PC-9 (cell line): Measurements from ENCODE around the gene COL8A2. TPM values are rescaled to one million over a fixed set of nuclear protein-coding genes. Genes with fewer than 3 reads are reported as not detected.

Experiments
- BruUV-seq: library from RNA; stranded (reverse); fragments of 400-500 nt; replicated peaks from 2 replicates; lab custom pipeline; 2021; lab: Mats Ljungman, UMichigan
- CTCF ChIA-PET: fragments of 300-600 bp; sonication (Branson Sonifier 250); formaldehyde crosslinking; loops from one replicate; lab custom pipeline; 2022; ENCODE audit warnings: antibody characterized with exemption; lab: Charles Lee
- POLR2A ChIA-PET: fragments of 300-600 bp; sonication (Branson Sonifier 250); formaldehyde crosslinking; loops from one replicate; lab custom pipeline; 2022; ENCODE audit warnings: antibody characterized with exemption; ENCODE audit not compliant: unreplicated experiment; lab: Charles Lee
- DNase-seq, 2 experiments: peaks; one replicate each; pipeline versions ENCODE4 v3.0.0 to v3.0.0-alpha.2; 2015 to 2022; ENCODE audit warnings: mixed read lengths in 1 of 2
- H2AFZ ChIP-seq: fragments of 200-600 bp; sonication (generic); 2 replicates; pipeline ENCODE4 v1.8.1; 2017; ENCODE audit warnings: antibody characterized with exemption
- H3F3A ChIP-seq: fragments of 200-600 bp; sonication (generic); 2 replicates; pipeline ENCODE4 v1.8.1; 2017; ENCODE audit warnings: antibody characterized with exemption, mild to moderate bottlenecking, low read depth; ENCODE audit not compliant: insufficient read depth
- H3K27ac ChIP-seq: fragments of 200-600 bp; sonication (generic); 2 replicates; pipeline ENCODE4 v1.6.1; 2016; ENCODE audit warnings: mixed run types
- H3K27me3 ChIP-seq: fragments of 200-600 bp; sonication (generic); 2 replicates; pipeline ENCODE4 v1.6.1; 2016; ENCODE audit warnings: low read depth, mixed run types; ENCODE audit not compliant: insufficient read depth
- H3K36me3 ChIP-seq: fragments of 200-600 bp; sonication (generic); 2 replicates; pipeline ENCODE4 v1.6.1; 2016; ENCODE audit warnings: low read depth, mixed run types
- H3K4me1 ChIP-seq: fragments of 200-600 bp; sonication (generic); replicated peaks from 2 replicates; pipeline ENCODE4 v1.6.1; 2016; ENCODE audit warnings: mixed run types; ENCODE audit not compliant: insufficient read depth
- H3K4me2 ChIP-seq: fragments of 200-600 bp; sonication (generic); 2 replicates; pipeline ENCODE4 v1.6.1; 2017; ENCODE audit warnings: mixed run types
- H3K4me3 ChIP-seq: fragments of 200-600 bp; sonication (generic); 2 replicates; pipeline ENCODE4 v1.6.1; 2016; ENCODE audit warnings: mixed run types
- H3K79me2 ChIP-seq: fragments of 200-600 bp; sonication (generic); 2 replicates; pipeline ENCODE4 v1.6.1; 2017; ENCODE audit warnings: low read depth, mixed run types
- H3K9me2 ChIP-seq: fragments of 200-600 bp; sonication (generic); 2 replicates; pipeline ENCODE4 v1.8.1; 2017; ENCODE audit warnings: mild to moderate bottlenecking; ENCODE audit not compliant: insufficient read depth
- H3K9me3 ChIP-seq: fragments of 200-600 bp; sonication (generic); 2 replicates; pipeline ENCODE4 v1.8.1; 2016; ENCODE audit warnings: low read depth; ENCODE audit not compliant: insufficient read depth
- H4K20me1 ChIP-seq: fragments of 200-600 bp; sonication (generic); 2 replicates; pipeline ENCODE4 v1.8.1; 2017; ENCODE audit not compliant: insufficient read depth
- EZH2 ChIP-seq: fragments of 200-600 bp; sonication (generic); IDR thresholded peaks from 2 replicates; pipeline ENCODE4 v1.8.0; 2017; ENCODE audit warnings: antibody characterized with exemption, low read depth
- intact Hi-C: fragments of 100-400 bp; cut with micrococcal nuclease; formaldehyde crosslinking; loops from one replicate; pipeline ENCODE4 v1.10.0; 2022; ENCODE audit not compliant: unreplicated experiment
- total RNA-seq: library from RNA; stranded (reverse); gene quantifications from 2 replicates; pipeline ENCODE4 v1.2.3, GENCODE V29; 2021
- TF ChIP-seq, protein P1 (sequence below): fragments of 200-600 bp; sonication (generic); conservative IDR thresholded peaks from 2 replicates; pipeline ENCODE4 v1.6.1; 2017; ENCODE audit warnings: mixed run types, antibody characterized with exemption, mild to moderate bottlenecking, moderate library complexity

The COL8A2 gene
- total RNA-seq, 1 experiment from 2014 or later, result 0.20 TPM

DNA sequence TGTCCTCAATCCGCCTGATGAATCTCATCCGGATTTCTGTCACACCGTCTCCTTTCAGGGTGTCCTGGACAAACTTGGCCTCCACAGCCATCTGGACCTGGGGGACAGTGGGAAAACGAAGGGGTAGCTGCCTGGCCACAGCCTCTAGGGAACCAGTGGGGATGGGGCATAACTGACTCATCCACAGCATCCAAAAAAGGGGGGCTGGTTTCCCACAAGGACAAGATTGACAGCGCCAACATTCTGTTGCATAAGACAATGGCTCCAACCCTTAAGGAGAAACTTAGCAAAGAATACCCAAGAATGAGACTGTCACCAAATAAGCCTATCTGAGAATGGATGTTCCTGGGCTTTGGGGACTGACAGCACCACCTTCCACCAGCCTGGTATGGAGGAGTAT is 12.2 kb upstream of the COL8A2 start:
- ChIA-PET POLR2A (no interaction called here), CTCF (no interaction called here)
- no peaks in the 10 kb centered on the region for H3K27me3 ChIP-seq
- intact Hi-C loops, result no loop called here
- peaks cover 11% of the 10 kb centered on the region for H3K79me2 ChIP-seq
- no peak overlapping the region for H3K4me3 ChIP-seq
- DNase-seq, result no peak
- H3K4me2 ChIP-seq, result no peak overlapping the region
- H3K4me1 ChIP-seq, result 0 out of 2 replicates have a peak, but pooled peaks cover 5% of the 10 kb centered on the region
- H3K36me3 ChIP-seq, result peaks cover 18% of the 10 kb centered on the region
- no peak overlapping the region for H3K27ac ChIP-seq
- H3K9me3 ChIP-seq, result no peaks in the 10 kb centered on the region
- peaks cover 19% of the 10 kb centered on the region for H4K20me1 ChIP-seq
- BruUV-seq, result no TSS peak
- no peaks in the 10 kb centered on the region for H3K9me2 ChIP-seq
- peaks cover 15% of the 10 kb centered on the region for H3F3A ChIP-seq
- TF ChIP-seq, protein P1, sequence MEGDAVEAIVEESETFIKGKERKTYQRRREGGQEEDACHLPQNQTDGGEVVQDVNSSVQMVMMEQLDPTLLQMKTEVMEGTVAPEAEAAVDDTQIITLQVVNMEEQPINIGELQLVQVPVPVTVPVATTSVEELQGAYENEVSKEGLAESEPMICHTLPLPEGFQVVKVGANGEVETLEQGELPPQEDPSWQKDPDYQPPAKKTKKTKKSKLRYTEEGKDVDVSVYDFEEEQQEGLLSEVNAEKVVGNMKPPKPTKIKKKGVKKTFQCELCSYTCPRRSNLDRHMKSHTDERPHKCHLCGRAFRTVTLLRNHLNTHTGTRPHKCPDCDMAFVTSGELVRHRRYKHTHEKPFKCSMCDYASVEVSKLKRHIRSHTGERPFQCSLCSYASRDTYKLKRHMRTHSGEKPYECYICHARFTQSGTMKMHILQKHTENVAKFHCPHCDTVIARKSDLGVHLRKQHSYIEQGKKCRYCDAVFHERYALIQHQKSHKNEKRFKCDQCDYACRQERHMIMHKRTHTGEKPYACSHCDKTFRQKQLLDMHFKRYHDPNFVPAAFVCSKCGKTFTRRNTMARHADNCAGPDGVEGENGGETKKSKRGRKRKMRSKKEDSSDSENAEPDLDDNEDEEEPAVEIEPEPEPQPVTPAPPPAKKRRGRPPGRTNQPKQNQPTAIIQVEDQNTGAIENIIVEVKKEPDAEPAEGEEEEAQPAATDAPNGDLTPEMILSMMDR, result no peak
- no peak for TF ChIP-seq EZH2
- no peak overlapping the region for H2AFZ ChIP-seq

DNA sequence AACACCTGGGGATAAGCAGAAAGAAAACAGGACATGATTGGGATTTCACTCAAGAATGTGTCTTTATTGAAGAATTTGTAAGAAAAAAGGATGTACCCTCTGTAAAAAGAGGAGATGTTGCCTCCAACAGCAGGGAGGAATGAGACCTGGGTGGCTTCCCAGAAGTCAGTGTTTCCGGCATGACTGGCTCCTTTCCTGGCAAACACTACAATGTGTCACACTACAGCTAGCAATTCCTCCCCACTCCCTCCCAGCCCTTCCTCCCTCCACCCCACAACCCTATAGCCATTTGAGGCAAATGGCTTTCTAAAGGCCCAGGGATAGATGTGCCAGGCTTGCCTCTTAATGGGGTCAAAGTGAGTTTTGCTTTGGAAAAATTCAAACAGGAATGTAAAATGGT is 11.5 kb upstream of the COL8A2 start:
- TF ChIP-seq, protein P1, result no peak
- TF ChIP-seq EZH2, result no peak
- peaks cover 5% of the 10 kb centered on the region; the same call in 1 of the 2 replicates for H3K79me2 ChIP-seq
- POLR2A ChIA-PET, result interaction anchor here (0.7 kb wide), 1 partner anchor 33 kb away, joined by 6 read pairs; no protein-coding TSS in a partner anchor
- H2AFZ ChIP-seq, result no peak overlapping the region
- H3F3A ChIP-seq, result peaks cover 15% of the 10 kb centered on the region
- no peaks in the 10 kb centered on the region for H3K27me3 ChIP-seq
- no peak for DNase-seq
- no peak overlapping the region for H3K4me3 ChIP-seq
- intact Hi-C loops, result no loop called here
- no peak overlapping the region for H3K27ac ChIP-seq
- H3K4me2 ChIP-seq, result no peak overlapping the region
- no TSS peak for BruUV-seq
- no peaks in the 10 kb centered on the region for H3K9me2 ChIP-seq
- CTCF ChIA-PET, result interaction anchor here (0.5 kb wide), 1 partner anchor 38 kb away, joined by 3 read pairs; no protein-coding TSS in a partner anchor
- 0 out of 2 replicates have a peak, but pooled peaks cover 5% of the 10 kb centered on the region for H3K4me1 ChIP-seq
- H4K20me1 ChIP-seq, result peaks cover 17% of the 10 kb centered on the region
- H3K36me3 ChIP-seq, result peaks cover 18% of the 10 kb centered on the region
- no peaks in the 10 kb centered on the region for H3K9me3 ChIP-seq

DNA sequence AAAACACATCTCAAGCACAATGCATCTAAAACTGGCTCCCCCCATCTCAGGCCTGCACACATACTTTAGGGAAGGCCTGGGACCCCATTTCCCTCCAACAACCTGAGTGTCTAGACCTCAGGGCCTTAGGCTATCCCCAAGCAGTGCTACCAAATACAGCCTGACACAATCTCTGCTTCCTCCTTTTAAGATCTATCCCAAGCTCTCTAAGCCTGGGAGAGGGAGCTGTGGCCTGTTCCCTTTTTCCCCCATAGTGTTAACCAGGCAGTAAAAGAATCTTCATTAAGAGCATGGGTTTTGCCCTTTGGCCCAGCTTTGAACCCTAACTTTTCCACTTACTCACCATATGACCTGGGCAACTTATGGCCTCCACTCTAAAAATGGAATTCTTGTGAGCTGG is 10.8 kb upstream of the COL8A2 start:
- Histone ChIP-seq H3K79me2 (no peaks in the 10 kb centered on the region), H4K20me1 (peaks cover 9% of the 10 kb centered on the region; the same call in 1 of the 2 replicates), H3K4me1 (0 out of 2 replicates have a peak, but pooled peaks cover 5% of the 10 kb centered on the region), H3F3A (peaks cover 15% of the 10 kb centered on the region; the same call in 1 of the 2 replicates), H3K27me3 (no peaks in the 10 kb centered on the region), H3K27ac (peak overlapping the region; percentile 38; the same call in 1 of the 2 replicates), H3K4me3 (no peak overlapping the region), H3K9me3 (no peaks in the 10 kb centered on the region), H3K36me3 (peaks cover 18% of the 10 kb centered on the region), H3K9me2 (no peaks in the 10 kb centered on the region), H2AFZ (no peak overlapping the region), H3K4me2 (no peak overlapping the region)
- no TSS peak for BruUV-seq
- DNase-seq, result no peak
- ChIA-PET POLR2A (no interaction called here), CTCF (interaction anchor here (1.8 kb wide), 1 partner anchor 36 kb away, joined by 12 read pairs; no protein-coding TSS in a partner anchor)
- intact Hi-C loops, result no loop called here
- TF ChIP-seq, protein P1, result no peak
- no peak for TF ChIP-seq EZH2
